BJ (cell line): ENCODE measurements around the gene TRABD2B. TPM values are rescaled to one million over a fixed set of nuclear protein-coding genes. Genes with fewer than 3 reads are reported as not detected.

Source experiments
- CTCF ChIA-PET: fragments of 350-600 bp; formaldehyde crosslinking; extraction: SDS; loops from one replicate; lab custom pipeline; 2021; ENCODE audit warnings: antibody characterized with exemption, inconsistent platforms; lab: Yijun Ruan, JAX
- POLR2A ChIA-PET: fragments of 300-600 bp; sonication (Branson Sonifier 250); formaldehyde crosslinking; extraction: SDS; loops from one replicate; lab custom pipeline; 2021; ENCODE audit warnings: antibody characterized with exemption; lab: Charles Lee
- DNase-seq: peaks from one replicate; pipeline ENCODE4 v3.0.0-alpha.2; 2011; ENCODE audit warnings: low read depth
- H3K27me3 ChIP-seq: 2 replicates; pipeline ENCODE4 v1.6.0; 2011; ENCODE audit warnings: low read length; ENCODE audit not compliant: control insufficient read depth, insufficient read depth
- H3K36me3 ChIP-seq: 2 replicates; pipeline ENCODE4 v1.5.1; 2011; ENCODE audit warnings: low read length; ENCODE audit not compliant: control insufficient read depth, insufficient read depth
- H3K4me3 ChIP-seq: 2 replicates; pipeline ENCODE4 v1.5.1; 2011; ENCODE audit warnings: low read depth, mild to moderate bottlenecking, control low read depth, low read length
- polyA plus RNA-seq: library from polyadenylated mRNA; depleted of rRNA; stranded (reverse); fragments of >200 nt; gene quantifications from 2 replicates; pipeline ENCODE4 v1.2.3, GENCODE V29; 2011
- TF ChIP-seq, protein P1 (sequence below): IDR thresholded peaks from 2 replicates; pipeline ENCODE4 v1.5.1; 2011; ENCODE audit warnings: low read depth, mild to moderate bottlenecking, control low read depth, inconsistent platforms, low read length, moderate library complexity; ENCODE audit not compliant: insufficient read depth

The TRABD2B gene
- polyA plus RNA-seq, 1 experiment, result not detected

DNA sequence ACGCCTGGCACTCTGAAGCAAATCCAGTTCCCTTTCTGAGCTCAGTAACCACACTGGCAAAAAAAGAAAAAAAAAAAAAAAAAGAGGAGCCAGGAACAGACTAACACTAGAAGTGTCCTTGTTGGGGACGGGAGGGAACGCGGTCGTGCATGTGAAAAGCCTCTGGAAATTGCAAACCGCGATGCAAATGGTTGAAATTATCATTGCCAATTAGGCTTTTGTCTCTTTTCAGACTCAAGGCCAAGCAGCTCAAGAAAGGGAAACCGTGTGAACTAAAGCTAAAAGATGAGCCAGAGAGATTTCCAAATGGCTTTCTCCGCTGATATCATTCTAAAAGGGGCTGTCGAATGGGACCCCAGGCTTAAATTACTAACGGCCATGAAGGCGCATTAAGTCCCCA lies 13.5 kb downstream of the TRABD2B start:
- ChIA-PET POLR2A (no interaction called here), CTCF (no interaction called here)
- peaks cover 8% of the 10 kb centered on the region for H3K27me3 ChIP-seq
- no peaks in the 10 kb centered on the region for H3K36me3 ChIP-seq
- DNase-seq, result no peak
- no peak overlapping the region for H3K4me3 ChIP-seq
- TF ChIP-seq, protein P1, sequence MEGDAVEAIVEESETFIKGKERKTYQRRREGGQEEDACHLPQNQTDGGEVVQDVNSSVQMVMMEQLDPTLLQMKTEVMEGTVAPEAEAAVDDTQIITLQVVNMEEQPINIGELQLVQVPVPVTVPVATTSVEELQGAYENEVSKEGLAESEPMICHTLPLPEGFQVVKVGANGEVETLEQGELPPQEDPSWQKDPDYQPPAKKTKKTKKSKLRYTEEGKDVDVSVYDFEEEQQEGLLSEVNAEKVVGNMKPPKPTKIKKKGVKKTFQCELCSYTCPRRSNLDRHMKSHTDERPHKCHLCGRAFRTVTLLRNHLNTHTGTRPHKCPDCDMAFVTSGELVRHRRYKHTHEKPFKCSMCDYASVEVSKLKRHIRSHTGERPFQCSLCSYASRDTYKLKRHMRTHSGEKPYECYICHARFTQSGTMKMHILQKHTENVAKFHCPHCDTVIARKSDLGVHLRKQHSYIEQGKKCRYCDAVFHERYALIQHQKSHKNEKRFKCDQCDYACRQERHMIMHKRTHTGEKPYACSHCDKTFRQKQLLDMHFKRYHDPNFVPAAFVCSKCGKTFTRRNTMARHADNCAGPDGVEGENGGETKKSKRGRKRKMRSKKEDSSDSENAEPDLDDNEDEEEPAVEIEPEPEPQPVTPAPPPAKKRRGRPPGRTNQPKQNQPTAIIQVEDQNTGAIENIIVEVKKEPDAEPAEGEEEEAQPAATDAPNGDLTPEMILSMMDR, result no peak

DNA sequence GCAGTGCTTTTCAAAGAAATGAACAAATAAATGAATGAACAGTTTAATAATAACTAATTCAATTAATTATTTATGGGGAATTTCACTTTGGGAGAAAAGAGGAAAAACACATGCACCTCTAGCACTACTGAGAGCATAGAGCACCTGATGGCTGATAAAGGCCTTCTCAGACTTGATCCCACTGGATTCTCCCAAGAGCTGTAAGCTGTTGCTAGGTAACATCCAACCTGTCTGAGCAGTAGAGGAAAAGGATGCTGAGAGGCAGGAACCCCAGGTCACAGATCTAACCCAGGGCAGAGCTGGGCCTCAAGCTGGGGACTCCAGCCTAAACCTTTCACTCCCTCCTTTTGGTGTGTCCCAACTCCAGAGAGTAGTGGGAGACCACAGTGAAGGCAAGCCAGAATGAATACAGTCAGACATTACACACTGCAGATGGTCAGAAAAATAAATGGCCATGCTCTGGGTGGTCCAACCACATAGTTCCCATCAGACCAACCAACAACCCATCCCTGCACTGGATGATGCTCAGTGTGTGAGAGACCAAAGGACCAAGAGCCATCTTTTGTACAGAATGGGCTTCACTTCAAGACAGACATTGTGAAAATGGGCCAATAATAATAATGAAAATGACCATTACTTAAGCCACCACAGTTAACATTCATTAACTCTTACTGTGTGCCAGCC lies 15.4 kb downstream of the TRABD2B start:
- no peak for DNase-seq
- no peaks in the 10 kb centered on the region for H3K36me3 ChIP-seq
- ChIA-PET POLR2A (no interaction called here), CTCF (no interaction called here)
- no peak overlapping the region for H3K4me3 ChIP-seq
- H3K27me3 ChIP-seq, result peaks cover 3% of the 10 kb centered on the region; the same call in 1 of the 2 replicates
- TF ChIP-seq, protein P1, result no peak

DNA sequence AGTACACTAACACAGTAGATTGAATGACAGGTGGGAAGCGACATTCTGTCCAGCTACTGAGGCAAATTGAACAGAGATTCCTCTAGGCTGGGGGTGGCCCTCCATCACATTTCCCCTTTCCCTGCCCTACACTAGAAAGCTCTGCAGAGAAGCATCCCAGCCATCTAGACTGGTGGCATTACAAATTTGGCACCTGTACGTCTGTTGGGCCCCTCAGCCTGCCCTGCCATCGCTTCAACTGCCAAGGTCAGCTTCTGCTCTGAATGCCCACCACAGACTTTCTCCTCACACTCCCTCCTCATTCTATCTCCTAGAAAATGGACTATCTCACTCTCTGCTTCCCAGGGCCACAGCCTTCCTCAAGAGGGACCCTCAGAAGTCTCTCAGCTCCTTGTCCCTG lies 16.7 kb downstream of the TRABD2B start:
- H3K4me3 ChIP-seq, result no peak overlapping the region
- ChIA-PET POLR2A (no interaction called here), CTCF (no interaction called here)
- H3K36me3 ChIP-seq, result no peaks in the 10 kb centered on the region
- H3K27me3 ChIP-seq, result no peaks in the 10 kb centered on the region
- TF ChIP-seq, protein P1, result no peak
- no peak for DNase-seq

DNA sequence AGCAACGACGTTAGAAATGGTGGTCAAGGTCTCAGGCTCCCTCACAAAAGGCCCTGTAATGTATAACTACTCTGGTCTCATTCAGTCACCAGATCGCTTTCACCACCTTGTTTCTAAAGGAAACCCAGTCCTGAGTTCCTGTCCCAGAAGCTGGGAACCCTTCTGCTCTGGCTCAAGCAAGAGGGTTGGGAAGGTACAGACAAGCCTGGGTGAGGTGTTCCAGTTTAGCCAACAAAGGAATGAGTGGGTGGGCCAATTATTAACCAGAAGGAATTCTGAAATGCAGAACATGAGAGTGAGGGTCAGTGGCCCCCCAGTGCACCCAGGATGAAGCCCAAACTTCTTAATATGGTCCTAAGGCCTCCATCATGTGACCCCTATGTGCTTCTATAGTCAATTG lies 17.5 kb downstream of the TRABD2B start:
- no peak for DNase-seq
- CTCF ChIA-PET, result no interaction called here
- TF ChIP-seq, protein P1, result no peak
- POLR2A ChIA-PET, result no interaction called here
- Histone ChIP-seq H3K36me3 (no peaks in the 10 kb centered on the region), H3K4me3 (no peak overlapping the region), H3K27me3 (no peaks in the 10 kb centered on the region)

DNA sequence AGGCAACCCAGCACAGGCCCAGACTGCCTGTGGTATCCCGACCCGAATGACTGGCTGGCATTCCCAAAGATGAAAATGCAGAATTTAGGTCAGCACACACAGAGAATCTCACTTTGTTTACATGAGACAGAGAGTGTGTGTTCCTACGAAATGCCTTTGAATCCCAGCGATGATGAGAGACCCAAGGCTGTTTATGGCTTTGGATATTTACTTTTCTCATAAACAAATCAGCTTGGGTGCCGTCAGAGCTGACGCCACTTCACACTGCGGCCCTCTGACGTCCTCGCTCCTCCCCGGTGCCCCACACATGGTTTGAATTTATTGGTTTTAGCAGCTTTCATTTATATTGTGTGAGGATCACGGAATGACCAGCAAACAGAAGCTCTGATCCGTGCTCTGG lies 18.7 kb downstream of the TRABD2B start:
- POLR2A ChIA-PET, result no interaction called here
- Histone ChIP-seq H3K36me3 (no peaks in the 10 kb centered on the region), H3K27me3 (no peaks in the 10 kb centered on the region), H3K4me3 (no peak overlapping the region)
- CTCF ChIA-PET, result interaction anchor here (1.6 kb wide), 1 partner anchor 19 kb away, joined by 5 read pairs; the partner anchor contains the start of gene TRABD2B
- DNase-seq, result no peak
- TF ChIP-seq, protein P1, result no peak
